HG02588 (cell line): ENCODE measurements around the gene PCDHGA6.
A peak's percentile ranks its signal among the peaks of the same experiment; 100 is the strongest.
"Not testable (repeated sequence)": the region's sequence is repeated elsewhere in the genome, so short reads cannot be mapped to it uniquely, and the experiment has no call there.

Experiments used
- ATAC-seq: cut with Tn5 transposase; IDR thresholded peaks from one replicate; pipeline ENCODE4 v1.9.1; 2021; ENCODE audit warnings: mild to moderate bottlenecking, moderate library complexity; ENCODE audit not compliant: unreplicated experiment

The PCDHGA6 gene

GRCh38 chr5:141392429-141393198, 18.9 kb downstream of the PCDHGA6 start, which contains the start of gene PCDHGA8:
PCDHGA8 (plus strand) TSS chr5:141392633; CDS start chr5:141392814, 181 bp downstream.
- no peak for ATAC-seq

- ATAC-seq, result no peak
Observed at GRCh38 chr5:141393267-141393666, 19.6 kb downstream of the PCDHGA6 start.

GRCh38 chr5:141394401-141395187, 20.9 kb downstream of the PCDHGA6 start:
- ATAC-seq, result not testable (repeated sequence)

GRCh38 chr5:141397756-141398551, 24.3 kb downstream of the PCDHGA6 start, which contains the start of gene PCDHGB5:
PCDHGB5 (plus strand) TSS chr5:141397947; CDS start chr5:141398128, 181 bp downstream.
- peak; percentile 96 for ATAC-seq

- no peak for ATAC-seq
Observed at GRCh38 chr5:141398608-141399007, 24.9 kb downstream of the PCDHGA6 start.

- ATAC-seq, result no peak
Observed at GRCh38 chr5:141399555-141400258, 26.0 kb downstream of the PCDHGA6 start.

- no peak for ATAC-seq
Observed at GRCh38 chr5:141402553-141403243, 29.0 kb downstream of the PCDHGA6 start, which contains the start of gene PCDHGA9. PCDHGA9 (plus strand) TSS chr5:141402778; CDS start chr5:141402953, 175 bp downstream.

GRCh38 chr5:141403387-141403786, 29.7 kb downstream of the PCDHGA6 start:
- no peak for ATAC-seq

GRCh38 chr5:141407790-141408505, 34.3 kb downstream of the PCDHGA6 start, which contains the start of gene PCDHGB6:
PCDHGB6 (plus strand) TSS chr5:141408021; CDS start chr5:141408203, 182 bp downstream.
- peak; percentile 81 for ATAC-seq

GRCh38 chr5:141409598-141410306, 36.1 kb downstream of the PCDHGA6 start:
- ATAC-seq, result no peak

- no peak for ATAC-seq
Observed at GRCh38 chr5:141411575-141411974, 37.9 kb downstream of the PCDHGA6 start.

- peak; percentile 41 for ATAC-seq
Observed at GRCh38 chr5:141412854-141413539, 39.3 kb downstream of the PCDHGA6 start, which contains the start of gene PCDHGA10. PCDHGA10 (plus strand) TSS chr5:141412987; CDS start chr5:141413176, 189 bp downstream.

GRCh38 chr5:141413540-141414069, 39.9 kb downstream of the PCDHGA6 start:
- no peak for ATAC-seq

- not testable (repeated sequence) for ATAC-seq
Observed at GRCh38 chr5:141414548-141415274, 41.0 kb downstream of the PCDHGA6 start.

GRCh38 chr5:141415275-141415618, 41.6 kb downstream of the PCDHGA6 start:
- ATAC-seq, result not testable (repeated sequence)

GRCh38 chr5:141417494-141418172, 43.9 kb downstream of the PCDHGA6 start, which contains the start of gene PCDHGB7:
PCDHGB7 (plus strand) TSS chr5:141417677; CDS start chr5:141417860, 183 bp downstream.
- peak; percentile 83 for ATAC-seq
